MM.1S (cell line): ENCODE results near the gene PPP1R14C.
"Not testable (repeated sequence)": the region's sequence is repeated elsewhere in the genome, so short reads cannot be mapped to it uniquely, and the experiment has no call there.

Experiments used
- DNase-seq: peaks from one replicate; pipeline ENCODE4 v3.0.0-alpha.2; 2015
- H2AFZ ChIP-seq: fragments of 300-600 bp; sonication (generic); 2 replicates; pipeline ENCODE4 v1.6.0; 2016; ENCODE audit warnings: antibody characterized with exemption, low read length
- H3F3A ChIP-seq: fragments of 300-600 bp; sonication (generic); 2 replicates; pipeline ENCODE4 v1.6.1; 2016; ENCODE audit warnings: mild to moderate bottlenecking, antibody characterized with exemption, low read length, moderate library complexity, mixed read lengths; ENCODE audit not compliant: insufficient read depth
- H3K27ac ChIP-seq: fragments of 300-600 bp; sonication (generic); 2 replicates; pipeline ENCODE4 v1.5.1; 2016; ENCODE audit warnings: mild to moderate bottlenecking, low read length
- H3K27me3 ChIP-seq: fragments of 300-600 bp; sonication (generic); replicated peaks from 2 replicates; pipeline ENCODE4 v1.6.0; 2016; ENCODE audit warnings: low read length; ENCODE audit not compliant: insufficient read depth
- H3K36me3 ChIP-seq: fragments of 300-600 bp; sonication (generic); replicated peaks from 2 replicates; pipeline ENCODE4 v1.6.1; 2016; ENCODE audit warnings: mild to moderate bottlenecking, low read length, mixed read lengths; ENCODE audit not compliant: insufficient read depth
- H3K4me1 ChIP-seq: fragments of 300-600 bp; sonication (generic); 2 replicates; pipeline ENCODE4 v1.6.1; 2016; ENCODE audit warnings: low read length, mixed read lengths
- H3K4me2 ChIP-seq: fragments of 300-600 bp; sonication (generic); 2 replicates; pipeline ENCODE4 v1.6.0; 2016; ENCODE audit warnings: low read depth, low read length
- H3K4me3 ChIP-seq: fragments of 300-600 bp; sonication (generic); 2 replicates; pipeline ENCODE4 v1.5.1; 2016; ENCODE audit warnings: low read length, mixed read lengths
- H3K79me2 ChIP-seq: fragments of 300-600 bp; sonication (generic); 2 replicates; pipeline ENCODE4 v1.6.1; 2016; ENCODE audit warnings: mixed run types, low read length, mixed read lengths
- H3K9ac ChIP-seq: fragments of 300-600 bp; sonication (generic); 2 replicates; pipeline ENCODE4 v1.6.1; 2016; ENCODE audit warnings: low read length, mixed read lengths
- H3K9me2 ChIP-seq: fragments of 300-600 bp; sonication (generic); replicated peaks from 2 replicates; pipeline ENCODE4 v1.6.1; 2016; ENCODE audit warnings: mild to moderate bottlenecking, low read length, mixed read lengths; ENCODE audit not compliant: insufficient read depth
- H3K9me3 ChIP-seq: fragments of 300-600 bp; sonication (generic); replicated peaks from 2 replicates; pipeline ENCODE4 v1.6.1; 2016; ENCODE audit warnings: mild to moderate bottlenecking, low read length, mixed read lengths; ENCODE audit not compliant: insufficient read depth
- H4K20me1 ChIP-seq: fragments of 300-600 bp; sonication (generic); 2 replicates; pipeline ENCODE4 v1.6.1; 2016; ENCODE audit warnings: mild to moderate bottlenecking, low read length, moderate library complexity, mixed read lengths; ENCODE audit not compliant: insufficient read depth
- EZH2 ChIP-seq: fragments of 300-600 bp; sonication (generic); optimal IDR thresholded peaks from 2 replicates; pipeline ENCODE3; 2017; ENCODE audit warnings: low read depth, mild to moderate bottlenecking, antibody characterized with exemption, low read length, mixed read lengths
- EZH2phosphoT487 ChIP-seq: fragments of 300-600 bp; sonication (generic); IDR thresholded peaks from 2 replicates; pipeline ENCODE4 v1.6.1; 2018; ENCODE audit warnings: antibody characterized with exemption, low read length
- TF ChIP-seq, protein P1 (sequence below): fragments of 300-600 bp; sonication (generic); IDR thresholded peaks from 2 replicates; pipeline ENCODE4 v1.5.1; 2016; ENCODE audit warnings: antibody characterized with exemption, low read length, mixed read lengths

Gene PPP1R14C

DNA sequence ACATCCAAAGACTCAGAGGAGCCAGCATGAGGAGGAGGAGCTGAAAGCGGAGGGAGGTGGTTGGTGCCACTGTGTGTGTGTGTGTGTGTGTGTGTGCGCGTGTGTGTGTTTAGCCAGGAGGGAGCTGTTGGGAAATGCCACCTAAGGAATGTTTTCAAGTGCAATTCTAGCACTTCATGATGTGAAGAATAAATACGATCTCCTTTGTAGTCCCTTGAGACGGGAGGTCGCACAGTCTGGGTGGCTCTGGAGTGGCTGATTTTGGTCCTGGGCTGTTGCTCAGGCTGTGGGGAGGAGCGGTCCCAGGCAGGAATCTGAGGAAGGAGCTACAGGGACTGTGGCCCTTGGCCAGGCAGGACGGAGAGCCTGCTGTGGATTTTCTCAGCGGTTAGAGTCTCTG is 93.7 kb downstream of the PPP1R14C start:
- no peaks in the 10 kb centered on the region for H3K36me3 ChIP-seq
- no peaks in the 10 kb centered on the region for H4K20me1 ChIP-seq
- TF ChIP-seq EZH2phosphoT487: no peak
- DNase-seq: no peak
- no peak overlapping the region for H3K9ac ChIP-seq
- H3K27ac ChIP-seq: no peak overlapping the region
- no peaks in the 10 kb centered on the region for H3K9me3 ChIP-seq
- no peaks in the 10 kb centered on the region for H3K9me2 ChIP-seq
- H3K27me3 ChIP-seq: no peaks in the 10 kb centered on the region
- H2AFZ ChIP-seq: no peak overlapping the region
- no peak overlapping the region for H3K4me2 ChIP-seq
- no peaks in the 10 kb centered on the region for H3K4me1 ChIP-seq
- H3K4me3 ChIP-seq: no peak overlapping the region
- H3K79me2 ChIP-seq: no peaks in the 10 kb centered on the region
- no peaks in the 10 kb centered on the region for H3F3A ChIP-seq

DNA sequence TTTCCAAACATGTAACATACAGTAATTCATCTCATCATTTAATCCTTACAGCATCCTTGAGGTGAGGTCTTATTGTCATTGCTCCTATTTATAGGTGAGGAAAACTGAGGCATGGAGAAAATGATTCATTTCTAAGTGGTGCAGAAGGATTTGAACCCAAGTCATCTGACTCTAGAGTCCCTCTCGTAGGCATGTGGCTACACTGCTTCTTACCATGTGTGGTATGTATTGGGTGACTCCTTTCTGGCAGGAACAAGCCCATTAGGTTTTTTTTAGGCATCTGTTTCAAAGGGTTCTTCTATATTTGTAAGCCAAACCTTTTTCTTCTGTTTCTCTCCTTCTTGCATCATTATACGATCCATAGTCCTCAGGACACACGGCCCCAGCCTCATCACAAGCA is 94.8 kb downstream of the PPP1R14C start:
- Histone ChIP-seq H3K4me3 (no peak overlapping the region), H3K27ac (no peak overlapping the region), H3K9me3 (no peaks in the 10 kb centered on the region)

DNA sequence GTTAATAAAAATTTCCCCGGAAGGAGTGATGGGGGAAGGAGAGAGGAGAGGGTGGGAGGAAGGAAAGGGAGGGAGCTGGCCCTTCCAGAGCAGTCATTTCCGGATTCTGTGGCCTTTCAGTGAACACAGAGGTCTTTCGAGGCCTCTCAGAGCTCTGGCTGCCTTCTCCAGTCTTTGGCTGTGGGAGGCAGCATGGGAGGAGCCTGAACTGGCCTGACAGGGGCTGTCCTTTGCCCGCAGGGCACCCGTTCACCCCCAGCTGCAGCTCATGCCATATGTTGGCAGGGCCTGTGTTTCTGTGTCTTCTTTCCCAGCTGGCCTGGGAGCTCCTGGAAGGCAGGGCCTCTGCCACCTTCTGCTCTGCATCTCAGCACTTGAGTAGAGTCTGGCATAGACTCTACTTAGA is 95.5 kb downstream of the PPP1R14C start:
- Histone ChIP-seq H3K27ac (no peak overlapping the region), H3K9ac (no peak overlapping the region)

More for the DNA sequence above, 94.8 kb downstream of the PPP1R14C start:
- H3K36me3 ChIP-seq: no peaks in the 10 kb centered on the region
- no peaks in the 10 kb centered on the region for H3K4me1 ChIP-seq
- H3F3A ChIP-seq: no peaks in the 10 kb centered on the region
- no peaks in the 10 kb centered on the region for H3K79me2 ChIP-seq
- TF ChIP-seq, protein P1, sequence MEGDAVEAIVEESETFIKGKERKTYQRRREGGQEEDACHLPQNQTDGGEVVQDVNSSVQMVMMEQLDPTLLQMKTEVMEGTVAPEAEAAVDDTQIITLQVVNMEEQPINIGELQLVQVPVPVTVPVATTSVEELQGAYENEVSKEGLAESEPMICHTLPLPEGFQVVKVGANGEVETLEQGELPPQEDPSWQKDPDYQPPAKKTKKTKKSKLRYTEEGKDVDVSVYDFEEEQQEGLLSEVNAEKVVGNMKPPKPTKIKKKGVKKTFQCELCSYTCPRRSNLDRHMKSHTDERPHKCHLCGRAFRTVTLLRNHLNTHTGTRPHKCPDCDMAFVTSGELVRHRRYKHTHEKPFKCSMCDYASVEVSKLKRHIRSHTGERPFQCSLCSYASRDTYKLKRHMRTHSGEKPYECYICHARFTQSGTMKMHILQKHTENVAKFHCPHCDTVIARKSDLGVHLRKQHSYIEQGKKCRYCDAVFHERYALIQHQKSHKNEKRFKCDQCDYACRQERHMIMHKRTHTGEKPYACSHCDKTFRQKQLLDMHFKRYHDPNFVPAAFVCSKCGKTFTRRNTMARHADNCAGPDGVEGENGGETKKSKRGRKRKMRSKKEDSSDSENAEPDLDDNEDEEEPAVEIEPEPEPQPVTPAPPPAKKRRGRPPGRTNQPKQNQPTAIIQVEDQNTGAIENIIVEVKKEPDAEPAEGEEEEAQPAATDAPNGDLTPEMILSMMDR: no peak
- no peak overlapping the region for H2AFZ ChIP-seq
- no peaks in the 10 kb centered on the region for H3K9me2 ChIP-seq
- H3K9ac ChIP-seq: no peak overlapping the region
- no peak overlapping the region for H3K4me2 ChIP-seq
- DNase-seq: no peak
- H4K20me1 ChIP-seq: no peaks in the 10 kb centered on the region
- H3K27me3 ChIP-seq: no peaks in the 10 kb centered on the region

DNA sequence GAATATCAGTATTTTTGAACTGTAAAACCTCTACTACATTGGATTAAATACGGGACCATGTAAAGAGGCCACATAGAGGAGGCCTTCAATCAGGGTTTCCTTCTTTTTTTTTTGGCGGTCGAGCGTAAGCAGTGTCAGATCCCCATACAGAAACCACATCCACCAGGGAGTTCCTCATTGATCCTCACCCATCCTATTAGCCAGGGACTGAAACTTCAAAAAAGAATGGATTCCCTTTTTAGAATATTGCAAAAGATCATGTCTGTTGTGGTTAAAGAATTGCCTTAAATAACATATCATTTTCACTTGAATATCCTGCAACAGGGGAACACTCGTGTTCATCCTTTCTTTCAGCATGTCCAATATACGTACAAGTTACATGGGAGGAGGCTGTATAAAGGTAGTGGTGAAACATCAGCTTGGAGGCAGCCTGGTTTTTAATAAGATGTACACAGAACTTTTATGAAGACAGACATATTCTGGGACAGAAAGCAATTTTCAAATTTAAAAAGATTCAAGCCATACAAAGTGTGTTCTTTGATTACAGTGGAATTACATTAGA is 96.1 kb downstream of the PPP1R14C start:
- Histone ChIP-seq H4K20me1 (no peaks in the 10 kb centered on the region), H3K4me3 (no peak overlapping the region), H3K27me3 (no peaks in the 10 kb centered on the region), H3F3A (no peaks in the 10 kb centered on the region), H2AFZ (no peak overlapping the region), H3K36me3 (no peaks in the 10 kb centered on the region), H3K79me2 (no peaks in the 10 kb centered on the region), H3K9ac (no peak overlapping the region), H3K4me1 (no peaks in the 10 kb centered on the region), H3K27ac (no peak overlapping the region), H3K9me2 (no peaks in the 10 kb centered on the region), H3K4me2 (no peak overlapping the region), H3K9me3 (no peaks in the 10 kb centered on the region)
- DNase-seq: no peak
- no peak for TF ChIP-seq EZH2phosphoT487
- TF ChIP-seq EZH2: no peak
- TF ChIP-seq, protein P1: no peak

More for the DNA sequence above, 95.5 kb downstream of the PPP1R14C start:
- Histone ChIP-seq H3F3A (no peaks in the 10 kb centered on the region), H3K4me2 (no peak overlapping the region), H3K4me1 (no peaks in the 10 kb centered on the region), H3K9me3 (no peaks in the 10 kb centered on the region), H3K27me3 (no peaks in the 10 kb centered on the region), H2AFZ (no peak overlapping the region), H4K20me1 (no peaks in the 10 kb centered on the region), H3K79me2 (no peaks in the 10 kb centered on the region), H3K36me3 (no peaks in the 10 kb centered on the region), H3K4me3 (no peak overlapping the region), H3K9me2 (no peaks in the 10 kb centered on the region)
- TF ChIP-seq EZH2phosphoT487: no peak
- TF ChIP-seq EZH2: no peak
- TF ChIP-seq, protein P1: no peak
- DNase-seq: no peak

DNA sequence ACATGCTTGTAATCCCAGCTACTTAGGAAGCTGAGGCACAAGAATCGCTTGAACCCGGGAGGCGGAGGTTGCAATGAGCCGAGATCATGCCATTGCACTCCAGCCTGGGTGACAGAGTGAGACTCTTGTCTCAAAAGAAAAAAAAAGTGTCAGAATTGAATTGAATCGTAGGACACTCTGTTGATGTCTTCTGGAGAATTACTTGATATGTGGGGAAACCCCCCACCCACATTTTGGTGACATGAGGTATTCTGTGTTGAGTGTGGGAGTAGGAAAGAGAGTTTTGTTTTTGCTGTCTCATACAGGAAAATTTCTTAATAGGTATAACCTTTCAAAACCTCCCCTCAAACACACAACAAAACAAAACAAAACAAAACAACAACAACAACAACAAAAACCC is 98.9 kb downstream of the PPP1R14C start:
- not testable (repeated sequence) for H3K4me1 ChIP-seq, H3K9me3 ChIP-seq, H3K36me3 ChIP-seq, H3K9me2 ChIP-seq, H3K79me2 ChIP-seq, H4K20me1 ChIP-seq, H3K9ac ChIP-seq, H3K4me3 ChIP-seq, H3F3A ChIP-seq, H3K27ac ChIP-seq, H2AFZ ChIP-seq, DNase-seq, H3K4me2 ChIP-seq, H3K27me3 ChIP-seq
